Heart right ventricle (tissue), 16 donors: ENCODE data around the gene PODN. TPM values are rescaled to one million over a fixed set of nuclear protein-coding genes. Genes with fewer than 3 reads are reported as not detected.

ENCODE experiments used
- ATAC-seq, 8 donors: fragments of 200-7000 bp; cut with Tn5 transposase; one replicate each; pipeline ENCODE4 v1.9.1; 2020; ENCODE audit warnings: mild to moderate bottlenecking in 8 of 8, moderate library complexity in 8 of 8, moderate number of reproducible peaks in 1 of 8
- DNase-seq, 2 donors: peaks; one replicate each; pipeline ENCODE4 v3.0.0-alpha.2; 2020
- H3K27ac ChIP-seq, 10 donors: fragments of 200-600 bp; sonication (generic) in 2 of 10; one replicate each; pipeline versions ENCODE4 v1.5.0 to v1.8.0; 2020 to 2022; ENCODE audit warnings: mild to moderate bottlenecking in 3 of 10
- H3K27me3 ChIP-seq, 7 donors: fragments of 200-600 bp; one replicate each; pipeline ENCODE4 v1.8.0; 2021 to 2022; ENCODE audit warnings: mild to moderate bottlenecking in 2 of 7
- H3K36me3 ChIP-seq, 9 donors: fragments of 200-600 bp; sonication (generic) in 1 of 9; one replicate each; pipeline versions ENCODE4 v1.5.0 to v1.8.0; 2020 to 2022; ENCODE audit warnings: mild to moderate bottlenecking in 2 of 9
- H3K4me1 ChIP-seq, 9 donors: fragments of 200-600 bp; sonication (generic) in 1 of 9; one replicate each; pipeline versions ENCODE4 v1.5.0 to v1.8.0; 2020 to 2022; ENCODE audit warnings: mild to moderate bottlenecking in 4 of 9
- H3K4me3 ChIP-seq, 10 donors: fragments of 200-600 bp; sonication (generic) in 2 of 10; one replicate each; pipeline versions ENCODE4 v1.5.0 to v1.8.0; 2020 to 2022; ENCODE audit warnings: mild to moderate bottlenecking in 7 of 10, moderate library complexity in 2 of 10
- H3K9me3 ChIP-seq, 11 donors: fragments of 200-600 bp in 10 of 11; sonication (generic) in 2 of 11; one replicate each; pipeline versions ENCODE4 v1.5.0 to v1.8.0; 2013 to 2022; ENCODE audit warnings: mild to moderate bottlenecking in 2 of 11, control low read depth in 1 of 11, moderate library complexity in 1 of 11
- CTCF ChIP-seq, 9 donors: fragments of 200-600 bp; sonication (generic) in 2 of 9; IDR thresholded peaks; one replicate each; pipeline versions ENCODE4 v1.5.0 to v1.8.0; 2021 to 2022; ENCODE audit warnings: antibody characterized with exemption in 9 of 9, mild to moderate bottlenecking in 5 of 9, moderate library complexity in 1 of 9
- WGBS, 2 donors: extraction: QIAGEN DNeasy Blood & Tissue Kit; methylation state at CpG; one replicate each; pipeline ENCODE4 v1.1.7; 2013; ENCODE audit warnings: inconsistent platforms in 1 of 2; 5-methylcytosine and 5-hydroxymethylcytosine counted together
- intact Hi-C, 10 donors: fragments of 100-400 bp; cut with DNase I; formaldehyde crosslinking; loops; one replicate each; pipeline versions ENCODE4 v1.11.1 to v1.14.2; 2022
- polyA plus RNA-seq, 2 donors: library from polyadenylated mRNA; stranded (reverse); fragments of 200-250 nt; gene quantifications; one replicate each; pipeline ENCODE4 v1.2.3, GENCODE V29; 2013
- total RNA-seq, 10 donors: library from RNA; stranded (reverse); fragmentation: NEBNext Ultra II Directional in 3 of 10; extraction: Animal tissue kit (Norgen Biotek cat#: 25700) in 3 of 10; gene quantifications; one replicate each; pipeline versions ENCODE4 v1.2.1 to v1.2.4, GENCODE V29; 2021 to 2023
- donor health status: Arrhythmogenic right ventricular cardiomyopathy.
- donor health status: ischemic (EF 13 %, LVEDD 7.1; RV severe dilation, severe dysfunction).
- donor health status: healthy with polysubstance abuse.
- donor health status: DM: no; HTN: yes; CAD: no.
- donor health status: DM: no; HTN: no; CAD: no.
- donor health status: ischemic (EF 25% LVEDD 6.9; RV normal size, moderate dysfunction).
- donor health status: ischemic (EF 25% LVEDD 5.7; RV mildly dilated, moderate dysfunction).
- donor health status: healthy.
- donor health status: DM: yes; HTN: yes; CAD: no.
- donor health status: Ischemic cardiomyopathy.
- donor health status: ischemic (EF 35%, LVEDD 5.7; RV mildly dilated, moderate dysfunction).
- donor health status: nonischemic (EF 11% LVEDD 7.7; RV severe dilation, severe dysfunction).
- donor health status: DM: yes; HTN: yes; CAD: no.
- donor health status: PGD.
- donor health status: ischemic (EF 29% LVEDD 5.4; RV normal size, mild dysfunction).
- donor health status: nonischemic (EF 23%, LVEDD 6.1; RV moderate dilation, normal function).

Gene PODN
- total and polyA plus RNA-seq, 12 donors = 11.2 to 27.4 (median 15.4) TPM

- intact Hi-C loops = no loop called here
- 65 to 83% methylated on average over 4 of the region's 4 CpGs for WGBS, 2 donors
- H3K36me3 ChIP-seq = peaks cover 0 to 31% (median 0%) of the 10 kb centered on the region in 9 donors
- no peak for DNase-seq
- peak in 2 of 8 donors; percentile 6 to 7 for ATAC-seq
- TF ChIP-seq CTCF (IDR thresholded peaks at IDR 0.05) = no peak
- peak overlapping the region in 5 of 10 donors; percentile 9 to 62 (median 28) for H3K27ac ChIP-seq
- H3K4me3 ChIP-seq = no peak overlapping the region
- no peaks in the 10 kb centered on the region for H3K9me3 ChIP-seq
- H3K4me1 ChIP-seq = peaks cover 5 to 38% (median 18%) of the 10 kb centered on the region in 9 donors
- H3K27me3 ChIP-seq = no peaks in the 10 kb centered on the region
Observed at GRCh38 chr1:53086491-53087070, 24.6 kb downstream of the PODN start.

GRCh38 chr1:53087332-53088285 is 25.6 kb downstream of the PODN start:
- 87 to 90% methylated on average over 27 of the region's 27 CpGs for WGBS, 2 donors
- DNase-seq = peak in 1 of 2 donors; percentile 21
- H3K4me1 ChIP-seq = peaks cover 5 to 39% (median 25%) of the 10 kb centered on the region in 9 donors
- no peak for TF ChIP-seq CTCF (IDR thresholded peaks at IDR 0.05)
- H3K4me3 ChIP-seq = no peak overlapping the region
- intact Hi-C loops = no loop called here
- peak in 4 of 8 donors; percentile 16 to 50 (median 26) for ATAC-seq
- no peaks in the 10 kb centered on the region for H3K27me3 ChIP-seq
- H3K27ac ChIP-seq = peak overlapping the region in 3 of 10 donors; percentile 28 to 62 (median 47)
- H3K9me3 ChIP-seq = no peaks in the 10 kb centered on the region
- H3K36me3 ChIP-seq = peaks cover 0 to 23% (median 0%) of the 10 kb centered on the region in 9 donors

- Histone ChIP-seq H3K27me3 (no peaks in the 10 kb centered on the region), H3K36me3 (peaks cover 0 to 13% (median 0%) of the 10 kb centered on the region in 9 donors), H3K9me3 (no peaks in the 10 kb centered on the region), H3K27ac (peak overlapping the region in 1 of 10 donors; percentile 31), H3K4me3 (no peak overlapping the region), H3K4me1 (peaks cover 5 to 41% (median 20%) of the 10 kb centered on the region in 9 donors)
- DNase-seq (no peak), ATAC-seq (no peak)
- intact Hi-C loops = no loop called here
- 86% methylated on average over 19 of the region's 19 CpGs for WGBS, 2 donors
- TF ChIP-seq CTCF (IDR thresholded peaks at IDR 0.05) = no peak
Observed at GRCh38 chr1:53088616-53089300, 26.7 kb downstream of the PODN start.
